PC-3 (cell line): ENCODE data around the gene CDH6. TPM values are rescaled to one million over a fixed set of nuclear protein-coding genes. Genes with fewer than 3 reads are reported as not detected.

Experiments
- ATAC-seq: fragments of 200-7000 bp; cut with Tn5 transposase; 2 replicates; pipeline ENCODE4 v1.9.1; 2020; ENCODE audit warnings: mild to moderate bottlenecking, moderate library complexity
- BruUV-seq: library from RNA; stranded (reverse); fragments of 400-500 nt; replicated peaks from 2 replicates; lab custom pipeline; 2021; lab: Mats Ljungman, UMichigan
- CTCF ChIA-PET: fragments of 300-600 bp; sonication (Branson Sonifier 250); formaldehyde crosslinking; loops from one replicate; lab custom pipeline; 2022; ENCODE audit warnings: antibody characterized with exemption; lab: Charles Lee
- POLR2A ChIA-PET: fragments of 300-600 bp; sonication (Branson Sonifier 250); formaldehyde crosslinking; loops from one replicate; lab custom pipeline; 2022; ENCODE audit warnings: antibody characterized with exemption; ENCODE audit not compliant: unreplicated experiment; lab: Charles Lee
- DNase-seq: peaks from one replicate; pipeline ENCODE4 v3.0.0-alpha.2; 2015
- H2AFZ ChIP-seq: fragments of 300-600 bp; sonication (generic); 2 replicates; pipeline ENCODE4 v1.6.0; 2016; ENCODE audit warnings: antibody characterized with exemption, low read length
- H3F3A ChIP-seq: fragments of 300-600 bp; sonication (generic); one replicate; pipeline ENCODE4 v1.6.0; 2017; ENCODE audit warnings: antibody characterized with exemption, low read length, control low read depth, mild to moderate bottlenecking; ENCODE audit not compliant: unreplicated experiment
- H3K27ac ChIP-seq: fragments of 300-600 bp; sonication (generic); 2 replicates; pipeline ENCODE4 v1.5.1; 2016; ENCODE audit warnings: mild to moderate bottlenecking, low read length
- H3K27me3 ChIP-seq: fragments of 300-600 bp; sonication (generic); 2 replicates; pipeline ENCODE4 v1.6.1; 2016; ENCODE audit warnings: low read length, mixed read lengths
- H3K36me3 ChIP-seq: fragments of 300-600 bp; sonication (generic); 2 replicates; pipeline ENCODE4 v1.6.1; 2016; ENCODE audit warnings: low read depth, mixed run types, low read length, mixed read lengths
- H3K4me1 ChIP-seq: fragments of 300-600 bp; sonication (generic); 2 replicates; pipeline ENCODE4 v1.5.1; 2016; ENCODE audit warnings: low read length; ENCODE audit not compliant: insufficient read depth
- H3K4me2 ChIP-seq: fragments of 300-600 bp; sonication (generic); 2 replicates; pipeline ENCODE4 v1.6.0; 2016; ENCODE audit warnings: low read length
- H3K4me3 ChIP-seq: fragments of 300-600 bp; sonication (generic); 2 replicates; pipeline ENCODE4 v1.5.1; 2016; ENCODE audit warnings: mild to moderate bottlenecking, low read length, mixed read lengths
- H3K79me2 ChIP-seq: fragments of 300-600 bp; sonication (generic); 2 replicates; pipeline ENCODE4 v1.6.1; 2017; ENCODE audit warnings: low read length, mixed read lengths
- H3K9ac ChIP-seq: fragments of 300-600 bp; sonication (generic); 2 replicates; pipeline ENCODE4 v1.6.0; 2016; ENCODE audit warnings: mild to moderate bottlenecking, low read length
- H3K9me2 ChIP-seq: fragments of 300-600 bp; sonication (generic); replicated peaks from 2 replicates; pipeline ENCODE4 v1.6.1; 2016; ENCODE audit warnings: mixed run types, low read length, mixed read lengths
- H3K9me3 ChIP-seq: fragments of 300-600 bp; sonication (generic); 2 replicates; pipeline ENCODE4 v1.6.1; 2016; ENCODE audit warnings: low read length, mixed read lengths
- H4K20me1 ChIP-seq: fragments of 300-600 bp; sonication (generic); 2 replicates; pipeline ENCODE4 v1.6.1; 2016; ENCODE audit warnings: low read length, mixed read lengths
- EZH2 ChIP-seq: fragments of 300-600 bp; sonication (generic); IDR thresholded peaks from one replicate; pipeline ENCODE4 v1.6.1; 2017; ENCODE audit warnings: antibody characterized with exemption, mild to moderate bottlenecking, low read length; ENCODE audit not compliant: unreplicated experiment
- EZH2phosphoT487 ChIP-seq: fragments of 300-600 bp; sonication (generic); IDR thresholded peaks from 2 replicates; pipeline ENCODE4 v1.6.1; 2018; ENCODE audit warnings: mild to moderate bottlenecking, antibody characterized with exemption, low read length, borderline replicate concordance
- intact Hi-C: fragments of 100-400 bp; cut with micrococcal nuclease; formaldehyde crosslinking; loops from 2 replicates; pipeline ENCODE4 v1.9.0; 2023
- total RNA-seq: library from RNA; depleted of rRNA; stranded (reverse); fragments of >200 nt; gene quantifications from 2 replicates; pipeline ENCODE4 v1.2.3, GENCODE V29; 2014
- TF ChIP-seq, protein P1 (sequence below): fragments of 300-600 bp; sonication (generic); conservative IDR thresholded peaks from 2 replicates; pipeline ENCODE4 v1.5.1; 2017; ENCODE audit warnings: antibody characterized with exemption, low read depth, mild to moderate bottlenecking, low read length

CDH6 gene
- total RNA-seq, 1 experiment from 2014 or later = 1.9 TPM

DNA sequence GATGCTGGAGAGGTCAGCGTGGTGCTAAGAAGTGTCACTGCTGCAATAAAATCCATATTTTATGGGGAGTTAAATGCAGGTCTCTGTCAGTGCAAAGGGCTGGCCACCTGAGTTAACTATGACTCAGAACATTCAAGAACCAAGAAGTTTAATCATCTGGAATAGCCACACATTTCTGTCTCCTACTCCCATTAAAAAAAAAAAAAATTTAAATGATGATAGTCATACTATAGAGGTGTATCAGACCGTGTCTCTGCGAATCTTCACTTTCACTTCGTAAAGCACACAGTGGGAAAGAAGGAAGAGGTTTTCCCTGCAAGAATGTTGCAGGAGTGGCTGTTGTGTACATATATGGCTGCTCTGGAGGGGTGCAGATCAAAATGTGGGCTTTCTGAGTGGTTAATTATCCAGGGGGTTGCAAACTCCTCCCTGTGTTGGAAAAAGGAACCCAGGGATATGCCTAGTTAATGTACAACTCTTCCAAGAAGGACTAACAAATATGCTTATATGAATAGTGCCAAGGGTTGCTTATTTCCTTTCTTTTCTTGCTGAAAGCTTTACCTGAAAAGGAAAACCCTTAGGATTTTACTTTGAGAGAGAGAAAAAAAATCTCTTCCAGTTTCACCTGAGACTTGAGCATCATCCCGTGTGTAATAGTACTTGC is 1.5 kb downstream of the CDH6 start:
- BruUV-seq = no TSS peak
- no peaks in the 10 kb centered on the region for H3K9me3 ChIP-seq
- peaks cover 51% of the 10 kb centered on the region for H3K27me3 ChIP-seq
- DNase-seq (peak; percentile 56), ATAC-seq (peak; percentile 73)
- H3K27ac ChIP-seq = no peak overlapping the region
- peak overlapping the region; percentile 72 for H3K4me3 ChIP-seq
- ChIA-PET POLR2A (no interaction called here), CTCF (no interaction called here)
- H2AFZ ChIP-seq = peak overlapping the region; percentile 86
- no peaks in the 10 kb centered on the region for H3K79me2 ChIP-seq
- no peak overlapping the region for H3K9ac ChIP-seq
- TF ChIP-seq, protein P1, sequence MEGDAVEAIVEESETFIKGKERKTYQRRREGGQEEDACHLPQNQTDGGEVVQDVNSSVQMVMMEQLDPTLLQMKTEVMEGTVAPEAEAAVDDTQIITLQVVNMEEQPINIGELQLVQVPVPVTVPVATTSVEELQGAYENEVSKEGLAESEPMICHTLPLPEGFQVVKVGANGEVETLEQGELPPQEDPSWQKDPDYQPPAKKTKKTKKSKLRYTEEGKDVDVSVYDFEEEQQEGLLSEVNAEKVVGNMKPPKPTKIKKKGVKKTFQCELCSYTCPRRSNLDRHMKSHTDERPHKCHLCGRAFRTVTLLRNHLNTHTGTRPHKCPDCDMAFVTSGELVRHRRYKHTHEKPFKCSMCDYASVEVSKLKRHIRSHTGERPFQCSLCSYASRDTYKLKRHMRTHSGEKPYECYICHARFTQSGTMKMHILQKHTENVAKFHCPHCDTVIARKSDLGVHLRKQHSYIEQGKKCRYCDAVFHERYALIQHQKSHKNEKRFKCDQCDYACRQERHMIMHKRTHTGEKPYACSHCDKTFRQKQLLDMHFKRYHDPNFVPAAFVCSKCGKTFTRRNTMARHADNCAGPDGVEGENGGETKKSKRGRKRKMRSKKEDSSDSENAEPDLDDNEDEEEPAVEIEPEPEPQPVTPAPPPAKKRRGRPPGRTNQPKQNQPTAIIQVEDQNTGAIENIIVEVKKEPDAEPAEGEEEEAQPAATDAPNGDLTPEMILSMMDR = no peak
- TF ChIP-seq EZH2 (no peak), EZH2phosphoT487 (no peak)
- no peaks in the 10 kb centered on the region for H3K9me2 ChIP-seq
- H3K4me2 ChIP-seq = peak overlapping the region; percentile 94
- H3K36me3 ChIP-seq = no peaks in the 10 kb centered on the region
- H4K20me1 ChIP-seq = no peaks in the 10 kb centered on the region
- H3F3A ChIP-seq = no peaks in the 10 kb centered on the region
- intact Hi-C loops = loop anchor here (10.0 kb wide), 2 partner anchors 140 to 280 kb away; no protein-coding TSS in a partner anchor
- H3K4me1 ChIP-seq = peaks cover 15% of the 10 kb centered on the region

DNA sequence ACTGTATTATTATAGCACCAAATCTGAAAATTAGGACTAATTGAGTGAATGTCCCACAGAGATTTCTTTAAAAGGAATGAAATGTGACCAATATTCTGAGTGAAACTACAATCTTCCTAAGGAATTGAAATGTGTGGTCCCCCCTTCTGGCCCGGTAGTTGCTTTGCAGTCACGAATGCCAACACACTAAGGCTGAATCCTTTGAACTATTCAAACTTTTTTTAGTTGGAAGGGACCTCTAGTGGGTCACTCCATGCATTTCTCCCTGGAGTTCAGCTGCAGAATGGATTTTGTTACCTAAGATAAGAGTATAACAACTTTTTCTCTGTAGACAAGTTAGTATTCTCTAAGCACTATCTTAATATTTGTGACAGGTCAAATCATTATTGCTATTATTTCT is 2.8 kb downstream of the CDH6 start:
- POLR2A ChIA-PET = no interaction called here
- peak; percentile 52 for DNase-seq
- Histone ChIP-seq H3K36me3 (no peaks in the 10 kb centered on the region), H3K4me2 (no peak overlapping the region), H3F3A (no peaks in the 10 kb centered on the region), H3K9me2 (no peaks in the 10 kb centered on the region), H3K79me2 (no peaks in the 10 kb centered on the region), H3K4me1 (peaks cover 15% of the 10 kb centered on the region), H4K20me1 (no peaks in the 10 kb centered on the region), H3K9me3 (no peaks in the 10 kb centered on the region), H3K4me3 (no peak overlapping the region), H2AFZ (no peak overlapping the region), H3K9ac (no peak overlapping the region), H3K27ac (no peak overlapping the region), H3K27me3 (peaks cover 49% of the 10 kb centered on the region)
- intact Hi-C loops = loop anchor here (10.0 kb wide), 2 partner anchors 142 to 282 kb away; no protein-coding TSS in a partner anchor
- no TSS peak for BruUV-seq
- CTCF ChIA-PET = no interaction called here
- TF ChIP-seq, protein P1 = peak; percentile 55
- no peak for TF ChIP-seq EZH2
- TF ChIP-seq EZH2phosphoT487 = no peak
- no peak for ATAC-seq

- no peak for ATAC-seq
- H3K36me3 ChIP-seq = no peaks in the 10 kb centered on the region
- H2AFZ ChIP-seq = no peak overlapping the region
- peak; percentile 22 for DNase-seq
- intact Hi-C loops = loop anchor here (10.0 kb wide), 2 partner anchors 142 to 282 kb away; no protein-coding TSS in a partner anchor
- H3K9ac ChIP-seq = no peak overlapping the region
- peaks cover 40% of the 10 kb centered on the region for H3K27me3 ChIP-seq
- no peaks in the 10 kb centered on the region for H3K9me2 ChIP-seq
- no peak overlapping the region for H3K4me3 ChIP-seq
- no TSS peak for BruUV-seq
- CTCF ChIA-PET = no interaction called here
- H4K20me1 ChIP-seq = no peaks in the 10 kb centered on the region
- H3F3A ChIP-seq = no peaks in the 10 kb centered on the region
- H3K4me1 ChIP-seq = peaks cover 15% of the 10 kb centered on the region
- H3K4me2 ChIP-seq = peak overlapping the region; percentile 7; the same call in 1 of the 2 replicates
- POLR2A ChIA-PET = no interaction called here
- no peaks in the 10 kb centered on the region for H3K79me2 ChIP-seq
- H3K27ac ChIP-seq = no peak overlapping the region
- TF ChIP-seq EZH2phosphoT487 = no peak
- TF ChIP-seq, protein P1 = no peak
- TF ChIP-seq EZH2 = no peak
- no peaks in the 10 kb centered on the region for H3K9me3 ChIP-seq
Observed at GRCh38 chr5:31197183-31197582, 3.7 kb downstream of the CDH6 start.
